Duodenal mucosa (tissue), 2 donors: Measurements from ENCODE around the gene MAST4.

Source experiments
- H3K27ac ChIP-seq: one replicate; pipeline ENCODE4 v1.7.0; 2013; ENCODE audit warnings: low read depth, low read length
- H3K27me3 ChIP-seq, 2 donors: one replicate each; pipeline ENCODE4 v1.7.0; 2013; ENCODE audit warnings: low read length in 2 of 2, control low read depth in 1 of 2; ENCODE audit not compliant: insufficient read depth in 2 of 2, control insufficient read depth in 1 of 2
- H3K36me3 ChIP-seq, 2 donors: one replicate each; pipeline ENCODE4 v1.7.0; 2013; ENCODE audit warnings: low read length in 2 of 2, control low read depth in 1 of 2; ENCODE audit not compliant: insufficient read depth in 2 of 2, control insufficient read depth in 1 of 2
- H3K4me1 ChIP-seq, 2 donors: one replicate each; pipeline ENCODE4 v1.7.0; 2013; ENCODE audit warnings: low read length in 2 of 2, control low read depth in 1 of 2; ENCODE audit not compliant: insufficient read depth in 2 of 2, control insufficient read depth in 1 of 2
- H3K4me3 ChIP-seq, 2 donors: one replicate each; pipeline ENCODE4 v1.7.0; 2013; ENCODE audit warnings: low read length in 2 of 2, low read depth in 1 of 2
- H3K9ac ChIP-seq, 2 donors: one replicate each; pipeline ENCODE4 v1.7.0; 2013; ENCODE audit warnings: low read length in 2 of 2, low read depth in 1 of 2
- H3K9me3 ChIP-seq, 2 donors: one replicate each; pipeline ENCODE4 v1.7.0; 2013; ENCODE audit warnings: low read length in 2 of 2, control low read depth in 1 of 2; ENCODE audit not compliant: control insufficient read depth in 1 of 2

Gene MAST4

GRCh38 chr5:67183859-67184258 is 587.7 kb downstream of the MAST4 start:
- Histone ChIP-seq H3K9me3 (no peaks in the 10 kb centered on the region), H3K36me3 (no peaks in the 10 kb centered on the region), H3K4me1 (peaks cover 0 to 5% of the 10 kb centered on the region in 2 donors), H3K9ac (no peak overlapping the region), H3K27ac (no peak overlapping the region), H3K4me3 (no peak overlapping the region), H3K27me3 (no peaks in the 10 kb centered on the region)

- H3K4me3 ChIP-seq: no peak overlapping the region
- H3K4me1 ChIP-seq: peaks cover 0 to 8% of the 10 kb centered on the region in 2 donors
- no peaks in the 10 kb centered on the region for H3K27me3 ChIP-seq
- no peak overlapping the region for H3K27ac ChIP-seq
- no peak overlapping the region for H3K9ac ChIP-seq
- H3K9me3 ChIP-seq: no peaks in the 10 kb centered on the region
- H3K36me3 ChIP-seq: no peaks in the 10 kb centered on the region
Measured at GRCh38 chr5:67187006-67187715, 591.0 kb downstream of the MAST4 start.

- Histone ChIP-seq H3K27ac (no peak overlapping the region), H3K27me3 (no peaks in the 10 kb centered on the region), H3K36me3 (no peaks in the 10 kb centered on the region), H3K9ac (no peak overlapping the region), H3K4me1 (peaks cover 3 to 10% of the 10 kb centered on the region in 2 donors), H3K9me3 (no peaks in the 10 kb centered on the region), H3K4me3 (no peak overlapping the region)
Measured at GRCh38 chr5:67188274-67189078, 592.3 kb downstream of the MAST4 start.

- H3K36me3 ChIP-seq: no peaks in the 10 kb centered on the region
- no peaks in the 10 kb centered on the region for H3K9me3 ChIP-seq
- H3K27me3 ChIP-seq: no peaks in the 10 kb centered on the region
- H3K27ac ChIP-seq: no peak overlapping the region
- peaks cover 6 to 14% of the 10 kb centered on the region in 2 donors for H3K4me1 ChIP-seq
- H3K9ac ChIP-seq: no peak overlapping the region
- H3K4me3 ChIP-seq: no peak overlapping the region
Measured at GRCh38 chr5:67189079-67189354, 592.8 kb downstream of the MAST4 start.

- H3K27ac ChIP-seq: no peak overlapping the region
- H3K27me3 ChIP-seq: no peaks in the 10 kb centered on the region
- H3K4me3 ChIP-seq: no peak overlapping the region
- H3K9ac ChIP-seq: no peak overlapping the region
- no peaks in the 10 kb centered on the region for H3K36me3 ChIP-seq
- no peaks in the 10 kb centered on the region for H3K9me3 ChIP-seq
- H3K4me1 ChIP-seq: peaks cover 6 to 14% of the 10 kb centered on the region in 2 donors
Measured at GRCh38 chr5:67189931-67190330, 593.7 kb downstream of the MAST4 start.

- Histone ChIP-seq H3K9me3 (no peaks in the 10 kb centered on the region), H3K9ac (no peak overlapping the region), H3K36me3 (no peaks in the 10 kb centered on the region), H3K4me1 (peaks cover 6 to 14% of the 10 kb centered on the region in 2 donors), H3K27me3 (no peaks in the 10 kb centered on the region), H3K4me3 (no peak overlapping the region), H3K27ac (no peak overlapping the region)
Measured at GRCh38 chr5:67190410-67190809, 594.2 kb downstream of the MAST4 start.

GRCh38 chr5:67190861-67191260 is 594.7 kb downstream of the MAST4 start:
- H3K36me3 ChIP-seq: no peaks in the 10 kb centered on the region
- no peak overlapping the region for H3K4me3 ChIP-seq
- H3K4me1 ChIP-seq: peaks cover 6 to 14% of the 10 kb centered on the region in 2 donors
- H3K27ac ChIP-seq: no peak overlapping the region
- no peak overlapping the region for H3K9ac ChIP-seq
- H3K27me3 ChIP-seq: no peaks in the 10 kb centered on the region
- no peaks in the 10 kb centered on the region for H3K9me3 ChIP-seq

- H3K9me3 ChIP-seq: no peaks in the 10 kb centered on the region
- H3K27me3 ChIP-seq: no peaks in the 10 kb centered on the region
- H3K4me3 ChIP-seq: peak overlapping the region in 1 of 2 donors; percentile 11
- no peak overlapping the region for H3K27ac ChIP-seq
- H3K36me3 ChIP-seq: no peaks in the 10 kb centered on the region
- H3K9ac ChIP-seq: no peak overlapping the region
- peaks cover 12 to 25% of the 10 kb centered on the region in 2 donors for H3K4me1 ChIP-seq
Measured at GRCh38 chr5:67192719-67193438, 596.7 kb downstream of the MAST4 start.

GRCh38 chr5:67193439-67193807 is 597.2 kb downstream of the MAST4 start:
- no peak overlapping the region for H3K27ac ChIP-seq
- no peaks in the 10 kb centered on the region for H3K36me3 ChIP-seq
- H3K4me3 ChIP-seq: no peak overlapping the region
- no peaks in the 10 kb centered on the region for H3K9me3 ChIP-seq
- H3K9ac ChIP-seq: no peak overlapping the region
- H3K4me1 ChIP-seq: peaks cover 12 to 25% of the 10 kb centered on the region in 2 donors
- no peaks in the 10 kb centered on the region for H3K27me3 ChIP-seq

GRCh38 chr5:67194166-67194565 is 598.0 kb downstream of the MAST4 start:
- Histone ChIP-seq H3K4me3 (no peak overlapping the region), H3K27me3 (no peaks in the 10 kb centered on the region), H3K4me1 (peaks cover 12 to 25% of the 10 kb centered on the region in 2 donors), H3K9ac (no peak overlapping the region), H3K36me3 (no peaks in the 10 kb centered on the region), H3K9me3 (no peaks in the 10 kb centered on the region), H3K27ac (no peak overlapping the region)
